HepG2 (cell line): ENCODE measurements around the gene SYS1. TPM values are rescaled to one million over a fixed set of nuclear protein-coding genes. Genes with fewer than 3 reads are reported as not detected.
A peak's percentile ranks its signal among the peaks of the same experiment; 100 is the strongest.

ENCODE experiments used
- MIER3 ChIP-seq: IDR thresholded peaks from 2 replicates; pipeline ENCODE4 v1.6.1; 2016; ENCODE audit warnings: missing compliant biosample characterization, borderline replicate concordance
- NFIC ChIP-seq: IDR thresholded peaks from 2 replicates; pipeline ENCODE4 v1.6.1; 2012; ENCODE audit warnings: mild to moderate bottlenecking, low read length, inconsistent platforms
- NFYB ChIP-seq: sonication (generic); formaldehyde crosslinking; IDR thresholded peaks from 2 replicates; pipeline ENCODE4 v1.4.0; 2020; ENCODE audit warnings: missing genetic modification reagents
- RFX5 ChIP-seq: IDR thresholded peaks from 2 replicates; pipeline ENCODE4 v1.6.1; 2011; ENCODE audit warnings: low read depth, low read length, improper control_type of control experiment
- TOPORS ChIP-seq: sonication (generic); formaldehyde crosslinking; IDR thresholded peaks from 2 replicates; pipeline ENCODE4 v1.8.0; 2023; ENCODE audit warnings: mild to moderate bottlenecking, missing genetic modification reagents
- ZC3H4 ChIP-seq: sonication (generic); formaldehyde crosslinking; IDR thresholded peaks from 2 replicates; pipeline ENCODE4 v1.4.0; 2020; ENCODE audit warnings: missing genetic modification reagents, borderline replicate concordance
- ZFP82 ChIP-seq: sonication (generic); formaldehyde crosslinking; IDR thresholded peaks from 2 replicates; pipeline ENCODE4 v1.5.1; 2020; ENCODE audit warnings: mild to moderate bottlenecking, missing genetic modification reagents, borderline replicate concordance
- ZHX2 ChIP-seq, 2 experiments: sonication (generic) in 1 of 2; formaldehyde crosslinking in 1 of 2; IDR thresholded peaks; 2 replicates each; pipeline versions ENCODE4 v1.6.1 to v1.9.0; 2014 to 2022; ENCODE audit warnings: antibody characterized with exemption in 1 of 2, borderline replicate concordance in 1 of 2, inconsistent platforms in 1 of 2, low read depth in 1 of 2, missing genetic modification reagents in 1 of 2
- ZNF224 ChIP-seq: sonication (generic); formaldehyde crosslinking; IDR thresholded peaks from 2 replicates; pipeline ENCODE4 v1.5.0; 2020; ENCODE audit warnings: mild to moderate bottlenecking, missing genetic modification reagents
- ZNF296 ChIP-seq: sonication (generic); formaldehyde crosslinking; conservative IDR thresholded peaks from 2 replicates; pipeline ENCODE4 v1.5.0; 2020; ENCODE audit warnings: mild to moderate bottlenecking, missing genetic modification reagents
- ZNF34 ChIP-seq: sonication (generic); formaldehyde crosslinking; IDR thresholded peaks from 2 replicates; pipeline ENCODE4 v1.4.0; 2020; ENCODE audit warnings: mild to moderate bottlenecking, missing genetic modification reagents, borderline replicate concordance
- ZNF362 ChIP-seq: sonication (generic); formaldehyde crosslinking; IDR thresholded peaks from 2 replicates; pipeline ENCODE4 v1.4.0; 2020; ENCODE audit warnings: missing genetic modification reagents, mild to moderate bottlenecking, borderline replicate concordance
- polyA plus RNA-seq, 8 experiments: library from polyadenylated mRNA; depleted of rRNA in 3 of 8; stranded (reverse) in 7 of 8; unstranded in 1 of 8; fragments of >200 nt; fragmentation: Illumina TruSeq in 4 of 8; extraction: Trizol in 4 of 8; gene quantifications; 2 replicates each; pipeline versions ENCODE4 v1.2.1 to v1.2.3, GENCODE V29; 2011 to 2016; ENCODE audit warnings: low read depth in 4 of 8, missing spikeins in 1 of 8, mixed read lengths in 1 of 8; ENCODE audit not compliant: insufficient read depth in 1 of 8
- total RNA-seq, 5 experiments: library from RNA; depleted of rRNA; stranded (reverse); fragments of >200 nt; fragmentation: Illumina TruSeq; extraction: Trizol; gene quantifications; 2 replicates each; pipeline ENCODE4 v1.2.3, GENCODE V29; 2016; ENCODE audit warnings: low read depth in 1 of 5
- TF ChIP-seq, protein P1 (sequence below): sonication (generic); formaldehyde crosslinking; IDR thresholded peaks from 2 replicates; pipeline ENCODE4 v1.8.1; 2023; ENCODE audit warnings: mild to moderate bottlenecking, missing genetic modification reagents
- TF ChIP-seq, protein P2 (sequence below): sonication (generic); formaldehyde crosslinking; IDR thresholded peaks from 2 replicates; pipeline ENCODE4 v1.5.0; 2020; ENCODE audit warnings: mild to moderate bottlenecking, missing genetic modification reagents
- TF ChIP-seq, protein P3 (sequence below): sonication (generic); formaldehyde crosslinking; IDR thresholded peaks from 2 replicates; pipeline ENCODE4 v1.9.0; 2022; ENCODE audit warnings: low read depth, missing genetic modification reagents

SYS1 gene
- total and polyA plus RNA-seq, 2 of the 13 experiments (the other 11 are each of a cell fraction or from before 2014, with no cell fraction given): 38.3 to 65.6 TPM

GRCh38 chr20:45336530-45337366 lies 26.2 kb upstream of the SYS1 start (continued):
- TF ChIP-seq ZNF296 (CRISPR knock-in tag): 0 out of 2 replicates have a peak, but pooled peaks have one; percentile 2
- no peak for TF ChIP-seq RFX5
- TF ChIP-seq, protein P1, sequence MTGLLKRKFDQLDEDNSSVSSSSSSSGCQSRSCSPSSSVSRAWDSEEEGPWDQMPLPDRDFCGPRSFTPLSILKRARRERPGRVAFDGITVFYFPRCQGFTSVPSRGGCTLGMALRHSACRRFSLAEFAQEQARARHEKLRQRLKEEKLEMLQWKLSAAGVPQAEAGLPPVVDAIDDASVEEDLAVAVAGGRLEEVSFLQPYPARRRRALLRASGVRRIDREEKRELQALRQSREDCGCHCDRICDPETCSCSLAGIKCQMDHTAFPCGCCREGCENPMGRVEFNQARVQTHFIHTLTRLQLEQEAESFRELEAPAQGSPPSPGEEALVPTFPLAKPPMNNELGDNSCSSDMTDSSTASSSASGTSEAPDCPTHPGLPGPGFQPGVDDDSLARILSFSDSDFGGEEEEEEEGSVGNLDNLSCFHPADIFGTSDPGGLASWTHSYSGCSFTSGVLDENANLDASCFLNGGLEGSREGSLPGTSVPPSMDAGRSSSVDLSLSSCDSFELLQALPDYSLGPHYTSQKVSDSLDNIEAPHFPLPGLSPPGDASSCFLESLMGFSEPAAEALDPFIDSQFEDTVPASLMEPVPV (CRISPR knock-in tag): no peak
- no peak for TF ChIP-seq ZFP82 (CRISPR knock-in tag)
- TF ChIP-seq, protein P2, sequence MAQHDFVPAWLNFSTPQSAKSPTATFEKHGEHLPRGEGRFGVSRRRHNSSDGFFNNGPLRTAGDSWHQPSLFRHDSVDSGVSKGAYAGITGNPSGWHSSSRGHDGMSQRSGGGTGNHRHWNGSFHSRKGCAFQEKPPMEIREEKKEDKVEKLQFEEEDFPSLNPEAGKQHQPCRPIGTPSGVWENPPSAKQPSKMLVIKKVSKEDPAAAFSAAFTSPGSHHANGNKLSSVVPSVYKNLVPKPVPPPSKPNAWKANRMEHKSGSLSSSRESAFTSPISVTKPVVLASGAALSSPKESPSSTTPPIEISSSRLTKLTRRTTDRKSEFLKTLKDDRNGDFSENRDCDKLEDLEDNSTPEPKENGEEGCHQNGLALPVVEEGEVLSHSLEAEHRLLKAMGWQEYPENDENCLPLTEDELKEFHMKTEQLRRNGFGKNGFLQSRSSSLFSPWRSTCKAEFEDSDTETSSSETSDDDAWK (CRISPR knock-in tag): no peak
- no peak for TF ChIP-seq ZNF224
- TF ChIP-seq ZC3H4 (CRISPR knock-in tag): 0 out of 2 replicates have a peak, but pooled peaks have one; percentile 44
- no peak for TF ChIP-seq TOPORS (CRISPR knock-in tag)
- TF ChIP-seq ZHX2 (IDR thresholded peaks at IDR 0.05; ENCODE audit: low read depth): no peak
- no peak for TF ChIP-seq ZHX2 (CRISPR knock-in tag; IDR thresholded peaks at IDR 0.05; ENCODE audit: borderline replicate concordance)
- no peak for TF ChIP-seq ZNF34 (CRISPR knock-in tag)
- TF ChIP-seq NFYB (CRISPR knock-in tag): no peak
- no peak for TF ChIP-seq MIER3 (CRISPR knock-in tag)
- no peak for TF ChIP-seq ZNF362 (CRISPR knock-in tag)
- peak; percentile 23; the same call in 1 of the 2 replicates for TF ChIP-seq NFIC
- TF ChIP-seq, protein P3, sequence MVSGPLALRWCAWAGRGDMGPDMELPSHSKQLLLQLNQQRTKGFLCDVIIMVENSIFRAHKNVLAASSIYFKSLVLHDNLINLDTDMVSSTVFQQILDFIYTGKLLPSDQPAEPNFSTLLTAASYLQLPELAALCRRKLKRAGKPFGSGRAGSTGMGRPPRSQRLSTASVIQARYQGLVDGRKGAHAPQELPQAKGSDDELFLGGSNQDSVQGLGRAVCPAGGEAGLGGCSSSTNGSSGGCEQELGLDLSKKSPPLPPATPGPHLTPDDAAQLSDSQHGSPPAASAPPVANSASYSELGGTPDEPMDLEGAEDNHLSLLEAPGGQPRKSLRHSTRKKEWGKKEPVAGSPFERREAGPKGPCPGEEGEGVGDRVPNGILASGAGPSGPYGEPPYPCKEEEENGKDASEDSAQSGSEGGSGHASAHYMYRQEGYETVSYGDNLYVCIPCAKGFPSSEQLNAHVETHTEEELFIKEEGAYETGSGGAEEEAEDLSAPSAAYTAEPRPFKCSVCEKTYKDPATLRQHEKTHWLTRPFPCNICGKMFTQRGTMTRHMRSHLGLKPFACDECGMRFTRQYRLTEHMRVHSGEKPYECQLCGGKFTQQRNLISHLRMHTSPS (CRISPR knock-in tag): peak; percentile 62; the same call in 1 of the 2 replicates
